Mesodermal cell (in vitro differentiated cells): Measurements from ENCODE around the gene LRRC36.

Source experiments
- H3K27ac ChIP-seq: 2 replicates; pipeline ENCODE4 v1.7.0; 2013; ENCODE audit warnings: mild to moderate bottlenecking, low read depth, low read length, moderate library complexity; ENCODE audit not compliant: severe bottlenecking
- H3K36me3 ChIP-seq: 2 replicates; pipeline ENCODE4 v1.7.1; 2013; ENCODE audit warnings: mild to moderate bottlenecking, low read length, moderate library complexity; ENCODE audit not compliant: control insufficient read depth, insufficient read depth
- H3K4me1 ChIP-seq: one replicate; pipeline ENCODE4 v1.7.1; 2013; ENCODE audit warnings: mild to moderate bottlenecking, low read length; ENCODE audit not compliant: insufficient read depth, control insufficient read depth, poor library complexity, severe bottlenecking
- H3K4me3 ChIP-seq: 2 replicates; pipeline ENCODE4 v1.7.0; 2013; ENCODE audit warnings: low read length, control low read depth, mild to moderate bottlenecking; ENCODE audit not compliant: insufficient read depth, poor library complexity, severe bottlenecking; ENCODE audit errors: extremely low read depth
- H3K9me3 ChIP-seq: 2 replicates; pipeline ENCODE4 v1.7.1; 2013; ENCODE audit warnings: mild to moderate bottlenecking, low read length, moderate library complexity; ENCODE audit not compliant: control insufficient read depth
- WGBS, 2 experiments: methylation state at CpG; one replicate each; pipeline ENCODE4 v1.1.5; 2013; ENCODE audit warnings: missing lambda C conversion rate in 2 of 2; ENCODE audit not compliant: insufficient coverage in 2 of 2; 5-methylcytosine and 5-hydroxymethylcytosine counted together

LRRC36 gene

GRCh38 chr16:67283039-67283825, 43.4 kb upstream of the LRRC36 start:
- H3K4me1 ChIP-seq = peaks cover 9% of the 10 kb centered on the region
- H3K4me3 ChIP-seq = no peak overlapping the region
- 82 to 91% methylated on average over 7 of the region's 7 CpGs for WGBS, 2 experiments
- no peaks in the 10 kb centered on the region for H3K36me3 ChIP-seq
- no peaks in the 10 kb centered on the region for H3K9me3 ChIP-seq
- no peak overlapping the region for H3K27ac ChIP-seq

- no peak overlapping the region for H3K27ac ChIP-seq
- 93 to 95% methylated on average over 15 to 20 of the region's 21 CpGs for WGBS, 2 experiments
- peaks cover 3% of the 10 kb centered on the region for H3K4me1 ChIP-seq
- H3K9me3 ChIP-seq = no peaks in the 10 kb centered on the region
- no peaks in the 10 kb centered on the region for H3K36me3 ChIP-seq
- no peak overlapping the region for H3K4me3 ChIP-seq
Measured at GRCh38 chr16:67283826-67284555, 42.6 kb upstream of the LRRC36 start.

GRCh38 chr16:67284699-67285646, 41.6 kb upstream of the LRRC36 start:
- WGBS, 2 experiments = 74 to 80% methylated on average over 31 to 32 of the region's 34 CpGs

GRCh38 chr16:67286441-67287235, 40.0 kb upstream of the LRRC36 start:
- Histone ChIP-seq H3K36me3 (no peaks in the 10 kb centered on the region), H3K9me3 (no peaks in the 10 kb centered on the region), H3K4me1 (peaks cover 3% of the 10 kb centered on the region), H3K4me3 (no peak overlapping the region), H3K27ac (no peak overlapping the region)
- 95 to 97% methylated on average over 22 to 28 of the region's 28 CpGs for WGBS, 2 experiments

More at GRCh38 chr16:67284699-67285646, 41.6 kb upstream of the LRRC36 start:
- Histone ChIP-seq H3K36me3 (no peaks in the 10 kb centered on the region), H3K4me3 (no peak overlapping the region), H3K4me1 (peaks cover 3% of the 10 kb centered on the region), H3K27ac (no peak overlapping the region), H3K9me3 (no peaks in the 10 kb centered on the region)

GRCh38 chr16:67287960-67288359, 38.7 kb upstream of the LRRC36 start:
- 91% methylated on average over 12 to 14 of the region's 14 CpGs for WGBS, 2 experiments
- H3K4me3 ChIP-seq = no peak overlapping the region
- no peaks in the 10 kb centered on the region for H3K36me3 ChIP-seq

GRCh38 chr16:67291461-67291860, 35.2 kb upstream of the LRRC36 start:
- H3K36me3 ChIP-seq = no peaks in the 10 kb centered on the region
- H3K4me3 ChIP-seq = no peak overlapping the region
- WGBS, 2 experiments = 93 to 95% methylated on average over 4 to 7 of the region's 7 CpGs
- H3K27ac ChIP-seq = no peak overlapping the region
- no peaks in the 10 kb centered on the region for H3K4me1 ChIP-seq
- H3K9me3 ChIP-seq = no peaks in the 10 kb centered on the region

More at GRCh38 chr16:67287960-67288359, 38.7 kb upstream of the LRRC36 start:
- Histone ChIP-seq H3K27ac (no peak overlapping the region), H3K9me3 (no peaks in the 10 kb centered on the region), H3K4me1 (peaks cover 3% of the 10 kb centered on the region)

- Histone ChIP-seq H3K4me3 (no peak overlapping the region), H3K27ac (no peak overlapping the region), H3K9me3 (no peaks in the 10 kb centered on the region), H3K4me1 (no peaks in the 10 kb centered on the region), H3K36me3 (no peaks in the 10 kb centered on the region)
- 86 to 94% methylated on average over 3 to 4 of the region's 4 CpGs for WGBS, 2 experiments
Measured at GRCh38 chr16:67294171-67294757, 32.4 kb upstream of the LRRC36 start.

- 89 to 90% methylated on average over 4 of the region's 7 CpGs for WGBS, 2 experiments
- Histone ChIP-seq H3K4me3 (no peak overlapping the region), H3K36me3 (no peaks in the 10 kb centered on the region), H3K4me1 (no peaks in the 10 kb centered on the region), H3K9me3 (no peaks in the 10 kb centered on the region), H3K27ac (no peak overlapping the region)
Measured at GRCh38 chr16:67294938-67295361, 31.7 kb upstream of the LRRC36 start.

- 83% methylated on average over 1 of the region's 3 CpGs; no CpG with 5 or more reads in 1 of the 2 experiments for WGBS, 2 experiments
- Histone ChIP-seq H3K27ac (no peak overlapping the region), H3K9me3 (no peaks in the 10 kb centered on the region), H3K4me1 (no peaks in the 10 kb centered on the region), H3K4me3 (no peak overlapping the region), H3K36me3 (no peaks in the 10 kb centered on the region)
Measured at GRCh38 chr16:67296420-67296819, 30.2 kb upstream of the LRRC36 start.
